Nucleus accumbens (tissue), 56 donors: ENCODE results near the gene TVP23A.
"Not testable (repeated sequence)": the region's sequence is repeated elsewhere in the genome, so short reads cannot be mapped to it uniquely, and the experiment has no call there.

Experiments
- DNase-seq, 56 donors: peaks; one replicate each; lab custom pipeline; 2025; lab: John Stamatoyannopoulos, UW

Gene TVP23A

DNA sequence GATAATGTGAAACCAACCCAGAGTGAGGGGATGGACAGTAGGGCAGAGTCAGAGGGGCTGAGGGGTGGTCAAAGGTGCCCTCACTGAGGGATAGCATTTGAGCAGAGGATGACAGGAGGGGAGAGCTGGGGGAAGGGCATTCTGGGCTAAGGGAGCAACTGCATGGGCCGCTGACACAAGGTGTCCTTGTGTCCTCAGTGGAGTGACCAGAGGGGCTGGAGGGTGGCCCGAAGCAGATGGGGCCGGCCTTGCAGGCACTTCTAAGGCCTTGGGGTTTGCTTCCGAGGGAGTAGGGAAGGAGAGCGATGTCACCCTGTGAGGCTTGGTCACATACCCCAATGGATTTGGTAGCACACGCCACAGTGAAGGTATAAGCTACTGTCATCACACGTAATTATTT is 64.9 kb downstream of the TVP23A start:
- DNase-seq = no peak

DNA sequence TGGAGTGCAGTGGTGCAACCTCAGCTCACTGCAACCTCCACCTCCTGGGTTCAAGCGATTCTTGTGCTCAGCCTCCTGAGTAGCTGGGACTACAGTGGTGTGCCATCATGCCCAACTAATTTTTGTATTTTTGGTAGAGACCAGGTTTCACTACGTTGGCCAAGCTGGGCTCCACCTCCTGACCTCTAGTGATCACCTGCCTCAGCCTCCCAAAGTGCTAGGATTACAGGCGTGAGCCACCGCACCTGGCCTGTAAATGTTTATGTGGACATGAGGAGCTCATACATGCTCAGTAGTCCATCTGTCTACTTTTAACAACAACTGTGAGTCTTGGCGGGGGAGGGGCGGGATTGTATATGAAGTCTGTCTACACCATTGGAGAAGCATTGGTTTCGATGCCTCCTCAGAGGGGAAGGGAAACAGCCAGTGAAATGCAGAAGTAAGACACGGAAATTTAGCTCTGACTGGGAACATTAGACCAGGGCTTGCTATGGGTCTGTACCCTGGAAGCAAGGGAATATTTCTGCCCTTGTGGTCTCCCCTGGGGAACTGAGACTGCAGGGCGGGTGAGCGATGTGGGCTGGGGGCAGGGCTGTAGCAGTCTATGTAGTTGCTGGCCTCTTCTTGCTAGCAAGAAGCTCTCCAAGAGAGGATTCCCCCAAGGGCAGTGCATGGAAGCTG is 65.6 kb downstream of the TVP23A start:
- peak in 24 of 56 donors; percentile 2 to 66 (median 28) for DNase-seq

DNA sequence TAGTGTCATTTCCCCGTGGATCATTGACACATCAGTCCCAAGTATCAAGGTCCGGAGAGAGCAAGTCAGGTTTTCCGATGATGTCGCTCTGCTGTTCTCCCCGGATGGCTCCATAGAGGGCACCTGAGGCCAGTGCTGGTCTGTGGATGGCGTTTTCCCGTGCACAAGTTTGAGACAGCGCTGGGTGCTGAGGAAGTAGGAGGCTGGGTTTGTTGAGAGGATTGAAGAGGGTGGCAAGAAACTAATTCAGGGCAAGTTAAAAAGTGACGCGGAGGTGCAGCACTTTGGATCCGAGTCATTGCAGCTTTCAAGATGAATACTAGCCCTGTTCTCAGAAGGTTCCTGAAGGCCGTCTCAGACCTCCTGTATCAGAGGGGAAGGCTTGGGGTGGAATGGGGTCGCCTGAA is 67.3 kb downstream of the TVP23A start:
- no peak for DNase-seq

DNA sequence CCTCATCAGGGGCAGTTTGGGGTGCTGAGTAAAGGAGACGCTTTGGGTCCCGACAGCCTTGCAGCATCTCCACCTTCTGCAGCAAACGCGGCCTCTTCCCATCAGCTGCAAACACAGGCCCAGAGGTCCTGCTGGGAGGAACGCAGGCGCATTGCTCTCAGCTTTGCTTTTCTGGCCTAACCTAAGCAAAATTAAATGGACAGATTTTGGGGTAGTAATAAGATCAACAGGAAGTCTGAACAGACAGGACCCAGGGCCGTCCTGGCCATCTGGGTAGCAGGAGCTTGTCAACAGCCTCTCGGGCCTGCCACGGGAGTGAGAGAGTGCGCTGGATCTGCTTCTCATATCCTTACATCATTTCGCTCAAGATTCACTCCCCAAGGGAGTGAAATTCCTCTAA is 67.8 kb downstream of the TVP23A start:
- DNase-seq = no peak

DNA sequence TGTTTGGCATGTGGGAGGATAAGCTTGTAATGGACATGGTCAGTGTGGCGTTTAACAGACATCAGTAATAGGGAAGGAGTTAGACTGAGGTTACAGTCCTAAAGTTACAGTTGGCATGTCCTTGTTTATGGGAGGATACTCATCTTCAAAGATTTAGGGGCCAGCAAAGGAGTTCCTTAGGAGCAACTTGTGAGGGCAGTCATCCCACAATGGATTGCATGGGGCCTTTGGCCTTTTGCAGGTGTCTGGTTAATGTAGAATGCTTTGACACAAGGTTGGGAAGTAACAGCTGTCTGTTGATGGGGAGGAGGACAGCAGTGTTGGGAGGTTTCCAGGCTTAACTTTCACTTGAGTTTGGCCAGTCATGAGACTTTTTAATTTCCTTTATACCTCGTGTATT is 72.8 kb downstream of the TVP23A start:
- no peak for DNase-seq

DNA sequence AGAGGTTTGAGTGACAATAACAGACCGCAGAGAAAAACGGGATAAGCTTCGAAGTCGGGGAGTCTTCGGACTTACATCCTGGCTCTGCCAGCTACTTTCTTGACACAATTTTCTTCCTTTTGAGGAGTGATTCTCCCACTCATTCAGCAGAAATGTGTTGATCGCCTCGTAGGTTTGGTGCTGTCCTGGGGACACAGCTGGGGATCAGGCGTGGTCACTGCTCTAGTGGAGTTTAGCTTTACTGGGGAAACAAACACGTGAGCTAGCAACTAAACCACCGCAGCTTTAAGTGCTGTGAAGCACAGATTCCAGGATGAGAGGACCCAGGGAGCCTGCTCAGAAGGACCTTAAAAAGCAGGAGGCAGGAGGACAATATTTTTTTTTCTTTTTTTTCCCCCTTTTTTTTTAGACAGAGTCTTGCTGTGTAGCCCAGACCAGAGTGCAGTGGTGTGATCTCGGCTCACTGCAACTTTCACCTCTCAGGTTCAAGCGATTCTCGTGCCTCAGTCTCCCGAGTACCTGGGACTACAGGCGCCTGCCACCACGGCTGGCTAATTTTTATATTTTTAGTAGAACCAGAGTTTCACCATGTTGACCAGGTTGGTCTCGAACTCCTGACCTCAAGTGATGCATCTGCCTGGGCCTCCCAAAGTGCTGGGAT is 74.1 kb downstream of the TVP23A start:
- DNase-seq = peak in 1 of 56 donors; percentile 48

DNA sequence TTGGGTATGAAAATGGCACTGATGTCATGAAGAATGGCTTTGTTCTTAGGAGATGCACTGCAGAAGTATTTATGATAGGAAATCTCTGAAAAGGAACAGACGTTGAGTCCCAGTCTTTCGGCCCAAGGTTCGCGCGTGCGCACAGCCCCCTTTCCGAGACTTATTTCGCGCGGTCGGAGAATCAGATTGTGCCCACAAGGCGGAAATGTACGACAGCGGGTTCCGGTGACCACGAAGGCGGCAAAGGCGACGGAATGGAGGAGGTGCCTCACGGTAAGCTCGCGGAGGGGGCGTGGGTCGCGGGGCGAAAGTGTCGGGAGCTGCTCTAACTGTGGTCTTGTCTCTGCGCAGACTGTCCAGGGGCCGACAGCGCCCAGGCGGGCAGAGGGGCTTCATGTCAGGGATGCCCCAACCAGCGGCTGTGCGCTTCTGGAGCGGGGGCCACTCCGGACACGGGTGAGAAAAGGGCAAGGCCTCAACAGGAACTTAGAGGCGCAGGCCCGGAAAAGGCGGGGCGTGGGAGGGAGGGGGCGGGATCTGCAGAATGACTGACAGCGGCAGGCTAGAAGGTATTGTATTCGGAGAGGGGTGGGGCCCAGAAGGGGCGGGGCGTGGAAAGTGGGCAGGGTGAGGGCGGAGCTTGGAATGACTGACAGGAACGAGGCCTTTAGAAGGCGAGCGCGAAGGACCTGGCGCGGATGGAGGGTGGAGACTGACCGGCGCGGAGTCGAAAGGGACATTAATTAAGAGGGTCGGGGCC is 74.8 kb downstream of the TVP23A start, which contains the start of gene NUBP1:
Gene NUBP1, plus strand, starts transcription at position 233 of the 760 bp plus-strand sequence. Its CDS starts 22 bp downstream, at position 255.
- DNase-seq = peak; percentile 96 to 100 (median 99)

DNA sequence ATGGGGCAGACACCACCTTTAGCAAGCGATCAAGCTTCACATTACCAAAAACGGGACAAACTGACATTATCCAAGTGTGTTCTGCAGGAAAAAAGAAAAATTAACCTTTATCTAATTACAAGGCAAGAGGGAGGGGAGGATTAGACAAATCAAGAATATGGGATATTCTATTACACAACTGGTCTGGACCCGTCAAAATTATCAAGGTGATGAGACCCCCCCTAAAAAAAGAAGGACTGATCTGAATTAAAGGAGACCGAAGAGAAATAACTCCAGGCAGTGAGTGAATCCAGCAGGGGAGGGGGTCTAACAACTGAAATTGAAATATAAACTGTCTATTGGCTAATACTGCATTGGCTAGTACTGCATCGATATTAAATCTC is 75.4 kb downstream of the TVP23A start:
- DNase-seq = no peak

DNA sequence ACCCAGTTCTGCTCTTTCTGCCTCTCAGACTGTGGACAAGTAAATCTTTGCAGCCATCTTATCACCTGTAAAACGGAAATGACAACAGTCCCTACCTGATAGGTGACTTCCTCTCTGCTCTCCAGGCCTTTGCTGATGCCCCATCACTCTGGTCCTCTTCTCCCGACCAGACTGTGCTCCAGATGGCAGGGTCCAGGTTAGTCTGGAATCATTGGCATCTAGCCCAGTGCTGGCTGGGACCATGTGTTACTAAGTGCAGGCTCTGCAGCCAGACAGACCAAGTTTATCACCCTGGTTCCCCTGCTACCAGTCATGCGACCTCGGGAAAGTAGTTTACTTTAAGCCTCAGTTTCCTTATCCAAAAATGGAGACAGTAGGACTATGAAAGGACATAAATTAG is 76.8 kb downstream of the TVP23A start:
- DNase-seq = peak in 1 of 56 donors; percentile 8

DNA sequence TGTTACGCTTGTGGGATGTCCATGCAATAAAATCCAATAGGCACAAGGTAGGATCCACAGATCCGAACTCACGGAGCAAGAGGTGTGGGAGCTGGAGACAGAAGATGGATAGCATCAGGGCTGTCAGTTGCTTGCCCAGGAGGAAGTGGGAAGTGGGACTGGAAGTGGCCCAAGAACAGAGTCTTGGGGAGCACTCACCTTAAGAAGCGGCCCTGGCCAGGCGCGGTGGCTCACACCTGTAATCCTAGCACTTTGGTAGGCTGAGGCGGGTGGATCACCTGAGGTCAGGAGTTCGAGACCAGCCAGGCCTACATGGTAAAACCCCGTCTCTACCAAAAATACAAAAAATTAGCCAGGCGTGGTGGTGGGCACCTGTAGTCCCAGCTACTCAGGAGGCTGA is 77.3 kb downstream of the TVP23A start:
- DNase-seq = not testable (repeated sequence)

DNA sequence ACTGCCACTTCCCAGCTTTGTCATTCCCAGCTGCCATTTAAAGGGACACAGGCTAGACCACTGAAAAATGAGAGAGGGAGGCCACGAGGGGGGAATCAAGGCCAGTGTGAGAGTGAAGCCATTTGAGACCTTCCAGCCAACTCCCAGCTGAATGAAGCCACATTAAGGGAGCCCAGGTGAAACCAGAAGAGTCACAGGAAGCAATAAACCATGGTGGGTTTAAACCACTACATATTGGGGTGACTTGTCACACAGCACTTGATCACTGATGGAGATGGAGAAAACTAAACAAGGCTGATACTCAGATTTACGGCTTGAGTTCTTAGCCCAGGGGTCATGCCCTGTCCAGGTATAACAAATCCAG is 77.8 kb downstream of the TVP23A start:
- no peak for DNase-seq

DNA sequence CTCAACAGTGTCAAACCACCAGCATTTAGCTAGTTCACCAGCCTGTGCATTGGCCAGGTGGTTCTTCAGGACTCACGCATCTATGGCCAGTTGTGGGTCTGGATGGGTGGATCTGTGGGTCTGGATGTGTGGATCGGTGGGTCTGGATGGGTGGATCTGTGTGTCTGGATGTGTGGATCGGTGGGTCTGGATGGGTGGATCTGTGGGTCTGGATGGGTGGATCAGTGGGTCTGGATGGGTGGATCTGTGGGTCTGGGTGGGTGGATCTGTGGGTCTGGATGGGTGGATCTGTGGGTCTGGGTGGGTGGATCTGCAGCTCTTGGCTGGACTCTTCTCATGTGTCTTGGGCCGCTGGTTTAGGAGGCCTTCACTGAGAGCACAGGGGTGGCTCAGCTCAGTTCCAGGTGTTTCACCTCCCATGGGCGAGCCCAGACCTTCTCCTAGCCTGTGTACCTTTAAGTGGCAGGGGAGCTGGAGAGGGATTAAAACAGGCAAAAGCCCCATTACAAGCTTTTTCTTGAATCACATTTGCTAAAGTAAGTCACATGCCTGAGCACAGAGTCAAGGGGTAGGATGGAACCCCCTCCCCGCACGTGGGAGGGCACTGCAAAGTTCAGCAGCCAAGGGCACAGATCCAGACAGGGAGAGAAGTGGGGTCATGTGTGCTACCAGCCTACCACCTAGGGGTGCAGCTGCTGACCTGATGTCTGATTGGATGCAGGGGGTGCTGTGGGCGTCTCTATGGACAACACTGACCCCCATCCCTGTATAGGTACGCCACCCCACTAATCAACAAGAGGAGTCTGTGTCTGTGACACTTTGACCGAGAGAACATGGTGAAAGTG is 78.4 kb downstream of the TVP23A start:
- no peak for DNase-seq

DNA sequence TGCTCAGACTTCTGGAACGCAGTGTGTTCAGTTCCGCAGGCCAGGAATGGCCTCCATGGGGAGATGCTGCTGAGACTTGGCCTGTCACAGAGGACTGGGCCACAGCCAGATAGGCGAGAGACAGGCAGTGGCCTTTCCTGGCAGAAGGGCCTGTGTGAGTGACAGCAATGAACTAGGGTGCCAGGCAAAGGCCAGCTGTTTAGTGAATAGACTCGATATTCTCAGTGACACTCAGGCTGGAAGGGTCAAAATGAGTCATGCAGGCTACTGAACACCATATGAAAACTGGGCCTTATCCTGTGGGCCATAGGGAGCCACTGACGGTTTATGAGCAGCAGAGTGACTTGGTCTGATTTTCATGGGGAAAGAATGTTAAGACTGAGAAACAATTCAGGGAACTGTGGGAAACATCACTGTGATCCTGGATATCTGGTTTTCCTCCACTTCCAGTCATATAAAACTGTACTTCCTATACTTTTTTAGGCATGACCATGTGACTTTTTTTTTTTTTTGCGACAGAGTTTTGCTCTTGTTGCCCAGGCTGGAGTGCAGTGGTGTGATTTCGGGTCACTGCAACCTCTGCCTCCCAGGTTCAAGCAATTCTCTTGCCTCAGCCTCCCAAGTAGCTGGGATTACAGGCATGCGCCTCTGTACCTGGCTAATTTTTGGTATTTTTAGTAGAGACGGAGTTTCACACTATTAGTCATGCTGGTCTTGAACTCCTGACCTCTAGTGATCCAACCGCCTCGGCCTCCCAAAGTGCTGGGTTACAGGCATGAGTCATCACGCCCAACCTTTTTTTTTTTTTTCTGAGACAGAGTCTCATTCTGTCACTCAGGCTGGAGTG is 80.1 kb downstream of the TVP23A start:
- DNase-seq = peak in 44 of 56 donors; percentile 13 to 86 (median 48)

DNA sequence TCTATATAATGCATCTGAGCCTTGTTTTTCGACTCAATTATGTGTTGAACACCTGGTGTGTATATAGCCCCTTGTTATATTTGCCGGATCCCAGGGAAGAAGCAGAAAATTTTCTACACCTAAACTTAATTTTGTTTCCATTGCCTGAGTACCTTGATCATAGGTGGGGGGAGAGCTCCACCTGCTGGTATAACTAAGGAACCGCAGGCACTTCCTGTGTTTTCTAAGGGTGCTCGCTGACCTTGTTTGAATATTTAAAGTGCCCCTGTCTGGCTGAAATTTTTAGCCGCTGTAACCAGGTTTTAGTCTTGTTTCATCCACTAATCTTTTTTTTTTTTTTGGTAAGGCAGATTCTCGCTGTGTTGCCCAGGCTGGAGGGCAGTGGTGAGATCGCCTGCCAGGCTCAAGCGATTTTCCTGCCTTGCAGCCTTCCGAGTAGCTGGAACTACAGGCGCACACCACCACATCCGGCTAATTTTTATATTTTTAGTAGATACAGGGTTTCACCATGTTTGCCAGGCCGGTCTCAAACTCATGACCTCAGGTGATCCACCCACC is 81.4 kb downstream of the TVP23A start:
- DNase-seq = peak in 41 of 56 donors; percentile 5 to 68 (median 31)

DNA sequence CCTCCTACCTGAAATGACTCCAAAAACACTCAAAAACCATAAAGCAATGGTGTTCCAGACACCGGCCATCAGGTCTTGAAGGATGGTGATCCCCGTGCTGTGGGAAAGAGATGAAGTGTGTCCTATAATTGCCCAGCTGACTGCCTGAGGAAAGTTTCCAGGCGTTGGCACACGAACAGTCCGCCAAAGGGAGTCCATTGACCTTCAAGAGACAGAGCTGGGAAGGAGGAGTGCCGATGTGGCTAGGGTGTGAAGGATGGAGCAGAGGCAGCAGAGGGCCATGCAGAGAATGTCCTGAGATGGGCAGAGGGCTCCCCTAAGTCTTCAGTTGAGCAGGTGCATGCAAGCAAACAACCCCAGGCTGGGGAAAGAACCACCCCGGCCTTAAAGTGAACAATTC is 86.8 kb downstream of the TVP23A start:
- DNase-seq = no peak

DNA sequence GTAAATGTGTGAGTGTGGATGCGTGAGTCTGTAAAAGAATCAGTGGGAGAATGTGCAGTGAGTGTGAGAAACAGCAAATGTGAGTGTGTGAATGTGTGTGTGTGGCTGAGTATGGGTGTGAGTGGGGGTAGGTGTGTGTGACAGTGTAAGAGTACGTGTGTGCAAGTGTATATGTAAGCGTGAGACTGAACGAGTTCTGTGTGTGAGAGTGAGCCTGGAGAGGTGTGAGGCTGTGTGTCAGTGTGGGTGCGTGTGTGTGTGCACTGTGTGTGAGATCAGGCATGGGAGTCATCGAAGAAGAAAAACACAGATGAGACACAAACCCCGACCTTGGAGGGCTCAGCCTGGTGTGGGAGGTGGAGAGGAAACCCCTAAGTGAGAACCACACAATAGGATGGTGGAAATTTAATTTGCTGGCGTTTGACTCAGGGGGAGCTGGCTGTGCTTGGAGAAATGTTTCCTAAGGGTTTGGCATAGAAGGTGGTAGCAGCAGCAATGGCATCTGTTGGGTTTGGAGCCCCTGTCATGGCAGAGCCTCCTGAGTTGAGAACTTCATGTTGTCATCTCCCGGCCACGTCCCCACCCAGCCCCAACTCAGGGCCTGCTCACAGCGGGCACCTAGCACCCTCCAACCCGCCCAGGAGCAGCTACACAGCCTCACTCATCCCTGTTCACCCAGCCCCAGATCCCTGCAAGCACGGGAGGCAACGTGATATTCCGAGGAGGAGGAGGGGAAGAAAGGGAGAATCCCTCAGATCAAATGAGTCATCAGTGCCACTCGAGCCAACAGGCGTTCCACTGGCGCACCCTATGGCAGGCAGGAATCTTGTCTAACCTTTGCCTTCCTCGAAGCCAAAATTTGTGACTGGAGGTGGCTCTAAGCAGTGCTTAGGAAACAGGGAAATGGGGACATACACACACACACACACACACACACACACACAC is 89.2 kb downstream of the TVP23A start:
- peak in 23 of 56 donors; percentile 10 to 71 (median 33) for DNase-seq

DNA sequence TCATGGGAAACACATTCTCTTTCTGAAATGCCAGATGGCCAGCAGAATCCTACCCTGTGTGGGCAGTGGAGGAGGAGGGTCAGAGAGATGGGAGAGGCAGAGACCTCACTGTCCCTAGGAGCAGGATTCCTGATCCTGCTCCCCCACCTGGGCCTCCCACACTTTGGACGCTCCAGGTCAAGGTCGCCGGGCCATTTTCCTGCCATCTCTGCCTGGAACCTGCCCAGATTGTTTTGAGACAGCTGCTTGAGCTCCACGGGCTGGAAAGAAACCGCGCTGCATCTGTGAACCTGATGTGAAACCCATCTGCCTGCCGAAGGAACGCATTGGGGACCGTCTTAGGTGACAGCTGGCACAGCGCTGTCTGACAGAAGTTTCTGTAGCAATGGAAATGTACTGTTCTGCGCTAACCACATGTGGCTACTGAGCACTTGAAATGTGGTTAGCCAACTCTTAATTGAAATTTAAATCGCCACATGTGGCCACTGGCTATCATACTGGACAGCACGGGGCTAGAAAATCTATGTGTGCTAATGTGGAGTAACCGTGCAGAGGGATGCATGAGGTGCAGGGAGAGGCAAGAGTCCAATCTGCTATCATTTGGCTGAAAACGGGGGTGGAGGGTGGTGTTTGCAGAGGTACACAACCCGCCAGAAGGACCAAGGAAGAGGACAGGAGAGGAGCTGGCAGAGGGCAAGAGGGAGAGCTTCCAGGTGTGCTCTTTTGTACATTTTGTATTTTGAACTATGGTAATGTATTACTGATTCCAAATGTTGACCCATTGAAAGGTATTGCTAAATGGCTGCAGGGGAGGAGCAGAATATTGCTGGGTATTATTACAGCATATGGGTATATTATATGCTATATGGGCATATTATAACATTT is 90.3 kb downstream of the TVP23A start:
- no peak for DNase-seq
